AG04449 (cell line): Measurements from ENCODE around the gene HOXD1.

ENCODE experiments used
- CTCF ChIA-PET: fragments of 350-600 bp; formaldehyde crosslinking; extraction: SDS; loops from one replicate; lab custom pipeline; 2021; ENCODE audit warnings: antibody characterized with exemption; lab: Yijun Ruan, JAX
- POLR2A ChIA-PET: fragments of 400-600, 350-600 bp; formaldehyde crosslinking; extraction: SDS; loops from one replicate; lab custom pipeline; 2020; ENCODE audit warnings: antibody characterized with exemption, inconsistent platforms; lab: Yijun Ruan, JAX
- DNase-seq: peaks from one replicate; pipeline ENCODE4 v3.0.0-alpha.2; 2010; ENCODE audit warnings: low read depth, low spot score
- H3K4me3 ChIP-seq: 2 replicates; pipeline ENCODE4 v1.5.1; 2011; ENCODE audit warnings: low read depth, mild to moderate bottlenecking, control low read depth, low read length
- TF ChIP-seq, protein P1 (sequence below): IDR thresholded peaks from one replicate; pipeline ENCODE4 v1.5.1; 2011; ENCODE audit warnings: mild to moderate bottlenecking, moderate library complexity, low read length, control low read depth, inconsistent platforms; ENCODE audit not compliant: insufficient read depth; ENCODE audit errors: missing control alignments

Gene HOXD1

DNA sequence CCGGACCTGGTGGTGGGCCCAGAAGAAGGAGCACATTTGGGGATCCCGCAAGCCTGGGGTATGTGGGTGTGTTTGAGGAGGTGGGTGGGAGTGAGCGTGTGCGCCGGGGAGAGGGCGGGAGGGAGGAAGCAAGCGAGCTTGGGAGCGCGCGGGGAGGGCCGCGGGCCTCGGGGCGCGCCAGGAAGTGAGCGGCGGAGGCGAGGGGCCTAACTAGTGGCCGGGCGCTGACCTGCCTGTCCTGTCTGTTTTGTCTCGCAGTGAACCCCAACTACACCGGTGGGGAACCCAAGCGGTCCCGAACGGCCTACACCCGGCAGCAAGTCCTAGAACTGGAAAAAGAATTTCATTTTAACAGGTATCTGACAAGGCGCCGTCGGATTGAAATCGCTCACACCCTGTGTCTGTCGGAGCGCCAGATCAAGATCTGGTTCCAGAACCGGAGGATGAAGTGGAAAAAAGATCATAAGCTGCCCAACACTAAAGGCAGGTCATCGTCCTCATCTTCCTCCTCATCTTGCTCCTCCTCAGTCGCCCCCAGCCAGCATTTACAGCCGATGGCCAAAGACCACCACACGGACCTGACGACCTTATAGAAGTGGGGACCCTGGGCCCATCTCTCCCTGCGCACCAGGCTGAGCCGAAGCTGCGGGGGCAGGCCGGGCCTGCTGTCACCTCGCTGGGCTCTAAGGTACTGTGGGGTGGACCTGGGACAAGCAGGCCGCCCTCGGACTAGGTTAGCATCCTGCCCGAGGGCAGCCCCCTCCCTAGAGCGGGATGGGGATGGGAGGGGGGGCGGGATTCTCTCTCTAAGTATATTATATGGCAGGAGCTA is 35.9 kb upstream of the HOXD1 start:
- POLR2A ChIA-PET: interaction anchor here (1.2 kb wide), 1 partner anchor 9 kb away, joined by 5 read pairs; no protein-coding TSS in a partner anchor
- CTCF ChIA-PET: interaction anchor here (1.3 to 16.2 kb wide), 4 partner anchors 11 to 501 kb away, joined by 4 to 190 read pairs (median 5); no protein-coding TSS in a partner anchor

DNA sequence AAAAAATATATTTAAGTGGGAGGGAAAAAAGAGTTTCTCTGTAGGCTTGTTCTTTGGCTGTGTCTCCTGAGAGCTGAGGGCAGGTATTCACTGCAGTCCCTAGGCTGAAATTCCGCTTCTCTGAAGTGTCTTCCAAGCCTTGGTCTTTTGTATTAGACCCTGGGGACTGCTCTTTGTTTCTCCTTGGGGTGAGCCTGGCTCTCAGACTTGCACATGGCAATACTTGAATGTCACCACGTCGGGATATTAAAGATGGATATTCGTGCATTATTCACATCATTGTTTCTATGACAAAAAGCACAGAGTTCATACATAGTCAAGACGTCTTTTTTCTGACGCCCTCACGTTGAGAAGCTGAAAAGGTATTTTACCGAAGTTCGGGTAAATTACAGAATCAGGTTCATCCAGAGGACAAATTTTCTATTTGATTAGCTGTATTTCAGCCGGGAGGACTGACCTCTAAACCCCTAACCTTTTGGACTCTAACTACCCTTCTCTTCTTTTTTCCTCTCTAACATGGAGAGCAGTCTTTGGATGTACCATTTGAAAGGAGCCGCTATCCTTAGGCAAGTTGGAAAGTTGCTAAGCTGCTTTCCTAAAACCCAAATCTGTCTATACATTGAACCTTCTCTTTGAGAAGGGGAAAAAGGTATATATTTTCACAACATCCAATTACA is 33.8 kb upstream of the HOXD1 start:
- no peak for DNase-seq
- H3K4me3 ChIP-seq: no peak overlapping the region
- TF ChIP-seq, protein P1, sequence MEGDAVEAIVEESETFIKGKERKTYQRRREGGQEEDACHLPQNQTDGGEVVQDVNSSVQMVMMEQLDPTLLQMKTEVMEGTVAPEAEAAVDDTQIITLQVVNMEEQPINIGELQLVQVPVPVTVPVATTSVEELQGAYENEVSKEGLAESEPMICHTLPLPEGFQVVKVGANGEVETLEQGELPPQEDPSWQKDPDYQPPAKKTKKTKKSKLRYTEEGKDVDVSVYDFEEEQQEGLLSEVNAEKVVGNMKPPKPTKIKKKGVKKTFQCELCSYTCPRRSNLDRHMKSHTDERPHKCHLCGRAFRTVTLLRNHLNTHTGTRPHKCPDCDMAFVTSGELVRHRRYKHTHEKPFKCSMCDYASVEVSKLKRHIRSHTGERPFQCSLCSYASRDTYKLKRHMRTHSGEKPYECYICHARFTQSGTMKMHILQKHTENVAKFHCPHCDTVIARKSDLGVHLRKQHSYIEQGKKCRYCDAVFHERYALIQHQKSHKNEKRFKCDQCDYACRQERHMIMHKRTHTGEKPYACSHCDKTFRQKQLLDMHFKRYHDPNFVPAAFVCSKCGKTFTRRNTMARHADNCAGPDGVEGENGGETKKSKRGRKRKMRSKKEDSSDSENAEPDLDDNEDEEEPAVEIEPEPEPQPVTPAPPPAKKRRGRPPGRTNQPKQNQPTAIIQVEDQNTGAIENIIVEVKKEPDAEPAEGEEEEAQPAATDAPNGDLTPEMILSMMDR: no peak
- POLR2A ChIA-PET: no interaction called here
- CTCF ChIA-PET: interaction anchor here (1.2 to 16.2 kb wide), 7 partner anchors 13 to 497 kb away, joined by 3 to 190 read pairs (median 7); partner anchors contain the start of gene HOXD1

More for the DNA sequence above, 35.9 kb upstream of the HOXD1 start:
- TF ChIP-seq, protein P1: no peak
- DNase-seq: no peak
- peak overlapping the region; percentile 39 for H3K4me3 ChIP-seq

DNA sequence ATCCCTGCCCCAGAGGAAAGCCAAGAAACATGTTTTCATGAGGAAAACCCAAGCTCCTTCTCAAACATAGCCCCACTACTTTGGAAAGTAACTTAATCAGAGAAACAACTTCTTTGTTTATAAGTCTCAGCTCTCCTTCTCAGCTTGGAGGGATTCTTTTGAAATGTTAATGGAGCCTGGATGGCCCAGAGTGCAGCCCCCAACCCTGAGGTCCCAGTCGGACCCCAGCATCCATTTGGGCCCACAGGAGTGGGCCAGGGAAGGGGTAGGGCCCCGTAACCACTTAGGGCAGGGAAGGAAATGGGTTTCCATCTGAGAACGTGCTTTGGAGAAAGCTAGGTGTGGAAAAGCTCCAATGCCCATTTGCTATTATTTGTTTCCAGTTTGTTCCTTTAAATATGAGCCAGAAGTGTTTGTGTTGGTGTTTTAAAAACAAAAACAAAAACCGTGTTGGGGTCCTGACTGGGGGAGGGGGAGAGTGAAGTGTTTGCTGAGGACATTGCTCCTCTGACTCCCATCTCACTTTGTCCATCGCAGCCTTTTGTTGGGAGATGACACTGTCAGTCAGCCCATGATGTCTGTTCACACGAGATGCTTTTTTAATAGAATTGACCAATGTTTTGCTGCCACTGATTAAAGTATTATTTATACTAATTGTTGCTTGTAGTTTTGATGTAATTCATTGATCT is 33.0 kb upstream of the HOXD1 start:
- ChIA-PET CTCF (interaction anchor here (0.6 to 16.2 kb wide), 7 partner anchors 14 to 496 kb away, joined by 3 to 190 read pairs (median 7); no protein-coding TSS in a partner anchor), POLR2A (no interaction called here)
- TF ChIP-seq, protein P1: no peak
- DNase-seq: no peak
- no peak overlapping the region for H3K4me3 ChIP-seq

DNA sequence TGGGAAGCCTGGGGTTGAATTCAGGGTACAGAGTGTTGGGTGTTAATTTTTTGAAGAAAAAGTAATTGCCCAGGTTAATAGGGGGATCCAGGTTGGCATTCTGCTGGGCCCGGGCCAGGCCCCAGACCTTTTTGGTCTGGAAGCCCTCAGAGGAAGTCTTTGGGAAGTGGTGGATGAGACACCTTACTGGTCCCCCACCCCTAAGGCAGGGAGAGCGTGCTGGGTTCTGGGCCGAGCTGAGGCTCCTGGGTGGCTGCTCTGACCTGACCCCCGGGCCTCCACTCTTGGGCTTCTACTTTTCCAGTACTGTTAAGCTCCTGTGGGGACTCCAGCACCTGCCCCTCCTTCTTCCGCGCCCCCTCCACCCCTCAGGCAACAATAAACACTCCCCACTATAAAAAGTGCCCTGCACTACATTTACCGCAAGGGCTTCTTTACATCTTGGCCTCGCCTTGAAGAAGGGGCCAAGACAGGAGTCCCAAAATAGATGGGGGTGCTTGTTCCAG is 32.1 kb upstream of the HOXD1 start:
- POLR2A ChIA-PET: no interaction called here
- CTCF ChIA-PET: interaction anchor here (0.6 to 16.2 kb wide), 5 partner anchors 15 to 495 kb away, joined by 3 to 190 read pairs (median 11); no protein-coding TSS in a partner anchor
- H3K4me3 ChIP-seq: no peak overlapping the region
- TF ChIP-seq, protein P1: no peak
- DNase-seq: no peak

DNA sequence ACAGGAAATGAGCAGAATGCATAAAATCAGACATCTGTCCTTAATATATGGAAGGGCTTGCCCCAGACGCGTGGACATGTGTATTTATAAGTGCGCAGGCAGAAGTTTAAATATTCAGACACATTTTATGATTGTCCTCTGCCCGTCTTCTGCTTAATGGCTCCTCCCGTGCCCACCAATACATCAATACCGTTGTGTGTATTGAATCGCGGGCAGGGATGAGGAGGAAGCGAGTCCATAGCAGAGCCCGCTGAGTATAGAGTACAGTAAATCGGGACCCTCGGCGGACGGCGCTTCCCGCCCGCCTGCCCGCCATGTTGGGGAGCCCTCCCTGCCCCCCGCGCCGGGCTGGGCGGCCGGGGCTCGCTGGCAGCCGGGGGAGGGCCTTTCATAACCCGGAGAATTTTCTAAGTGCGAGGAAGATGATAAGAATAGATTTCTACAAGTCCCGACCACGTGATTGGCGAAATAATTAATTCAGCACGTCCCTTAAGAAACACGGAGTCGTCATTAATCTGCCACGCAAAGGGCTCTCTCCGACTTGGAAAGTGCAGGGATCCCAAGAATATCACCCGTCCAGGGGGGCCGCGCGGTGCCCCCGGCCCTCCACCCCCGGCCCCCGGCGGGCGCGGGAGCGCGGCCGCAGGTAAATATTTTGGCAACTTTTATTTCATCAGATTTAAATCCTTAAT is 31.5 kb upstream of the HOXD1 start, which contains the start of gene HOXD3:
Gene HOXD3, plus strand, starts transcription at position 501 of the 692 bp plus-strand sequence. CDS start 11,808 bp downstream, outside the sequence.
- DNase-seq: no peak
- H3K4me3 ChIP-seq: peak within 1 kb of the TSS; percentile 57
- TF ChIP-seq, protein P1: no peak
- POLR2A ChIA-PET: interaction anchor here (0.6 kb wide), 1 partner anchor 12 kb away, joined by 3 read pairs; no protein-coding TSS in a partner anchor
- CTCF ChIA-PET: interaction anchor here (1.4 to 16.2 kb wide), 4 partner anchors 16 to 398 kb away, joined by 4 to 190 read pairs (median 38); no protein-coding TSS in a partner anchor
